ENCODE results near the gene FRYL.

DNA sequence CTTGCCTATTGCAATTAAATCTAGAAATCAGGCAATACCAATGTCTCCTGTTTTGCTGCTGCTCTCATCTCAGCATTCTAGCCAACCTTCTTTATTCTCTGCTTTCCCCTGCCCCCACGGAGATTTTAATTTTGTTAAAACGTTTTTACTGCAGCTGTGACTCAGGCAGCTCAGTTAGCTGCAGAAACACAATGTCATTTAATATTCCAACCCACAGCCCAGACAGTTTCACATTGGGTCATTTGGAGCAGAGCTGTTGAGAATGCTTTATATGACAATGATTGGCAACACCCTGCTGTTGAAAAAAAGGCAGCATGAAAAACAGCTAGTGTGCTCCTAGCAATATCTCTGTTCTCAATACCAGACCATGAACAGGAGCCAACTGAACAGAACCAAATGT lies 309.5 kb downstream of the FRYL start:
- TF ChIP-seq EZH2 (IDR thresholded peaks at IDR 0.05) (no peak), POLR2AphosphoS5 (IDR thresholded peaks at IDR 0.05; ENCODE audit: borderline replicate concordance, low read depth, low read length) (no peak), FOXP2 (optimal IDR thresholded peaks at IDR 0.05; ENCODE audit: control extremely low read depth, extremely low read length, insufficient read depth) (no peak)

Measured in SK-N-MC (cell line).